ENCODE results near the gene ATP6V1G3.
A peak's percentile ranks its signal among the peaks of the same experiment; 100 is the strongest.
"Not testable (repeated sequence)": the region's sequence is repeated elsewhere in the genome, so short reads cannot be mapped to it uniquely, and the experiment has no call there.

The ATP6V1G3 gene

DNA sequence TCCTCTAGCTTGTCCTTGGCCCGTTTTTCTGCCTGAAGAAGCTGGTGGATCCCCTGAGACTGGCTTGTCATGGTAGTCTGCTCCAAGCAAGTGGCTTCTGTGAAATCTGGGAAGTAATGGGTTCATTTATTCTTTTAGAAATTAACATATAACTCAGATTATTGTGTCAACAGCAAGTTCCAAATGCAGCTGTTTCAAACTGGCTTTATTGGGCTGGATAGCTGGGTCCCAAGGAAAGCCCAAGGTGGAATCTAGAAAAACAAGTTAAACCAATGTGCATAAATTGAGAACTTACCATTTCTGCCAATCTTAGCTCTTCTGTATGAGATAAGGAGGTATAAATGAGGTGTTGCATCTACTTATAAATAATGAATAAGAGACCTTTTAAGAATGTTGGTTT lies at the start of gene ATP6V1G3:
ATP6V1G3 (minus strand) TSS at position 101 of the 400 bp plus-strand sequence; CDS start at position 71, 30 bp downstream.
- no peak for DNase-seq

DNA sequence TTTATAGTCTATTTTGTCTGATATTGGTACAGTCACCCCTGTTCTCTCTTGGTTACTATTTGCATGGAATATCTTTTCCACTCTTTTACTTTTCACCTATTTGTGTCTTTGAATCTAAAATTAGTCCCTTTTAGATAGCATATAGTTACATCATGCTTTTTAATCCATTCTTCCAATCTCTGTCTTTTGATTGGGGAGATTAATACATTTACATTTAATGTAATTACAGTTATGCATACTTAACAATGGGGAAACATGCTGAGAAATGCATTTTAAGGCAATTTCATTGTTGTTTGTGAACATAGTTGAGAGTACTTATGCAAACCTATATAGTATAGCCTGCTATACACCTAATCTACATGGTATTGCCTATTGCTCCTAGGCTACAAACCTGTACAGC lies 48.4 kb upstream of the ATP6V1G3 start:
- no peak for DNase-seq

- DNase-seq = no peak
Measured at GRCh38 chr1:198584163-198584562, 43.7 kb upstream of the ATP6V1G3 start.

- DNase-seq = not testable (repeated sequence)
Measured at GRCh38 chr1:198583209-198583802, 42.8 kb upstream of the ATP6V1G3 start.

DNA sequence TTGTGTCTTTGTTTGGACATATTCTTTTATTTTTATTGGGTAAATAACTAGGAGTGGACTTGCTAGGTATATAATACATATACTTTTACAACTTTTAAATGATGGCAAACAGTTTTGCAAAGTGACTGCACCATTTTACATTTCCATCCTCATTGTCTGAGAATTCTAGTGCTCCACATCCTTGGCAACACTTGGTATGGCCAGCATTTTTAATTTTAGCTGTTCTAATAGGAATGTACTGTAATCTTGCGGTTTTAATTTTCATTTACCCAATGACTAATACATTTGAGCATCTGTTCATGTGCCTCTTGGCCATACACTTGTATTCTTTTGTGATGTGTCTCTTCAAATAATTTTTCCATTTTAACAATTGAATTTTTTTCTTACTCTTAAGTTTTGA lies 37.0 kb upstream of the ATP6V1G3 start:
- no peak for DNase-seq

GRCh38 chr1:198575798-198576641 lies 35.5 kb upstream of the ATP6V1G3 start:
- no peak for DNase-seq

- DNase-seq = no peak
Measured at GRCh38 chr1:198575292-198575691, 34.8 kb upstream of the ATP6V1G3 start.

GRCh38 chr1:198574325-198574724 lies 33.8 kb upstream of the ATP6V1G3 start:
- DNase-seq = no peak

DNA sequence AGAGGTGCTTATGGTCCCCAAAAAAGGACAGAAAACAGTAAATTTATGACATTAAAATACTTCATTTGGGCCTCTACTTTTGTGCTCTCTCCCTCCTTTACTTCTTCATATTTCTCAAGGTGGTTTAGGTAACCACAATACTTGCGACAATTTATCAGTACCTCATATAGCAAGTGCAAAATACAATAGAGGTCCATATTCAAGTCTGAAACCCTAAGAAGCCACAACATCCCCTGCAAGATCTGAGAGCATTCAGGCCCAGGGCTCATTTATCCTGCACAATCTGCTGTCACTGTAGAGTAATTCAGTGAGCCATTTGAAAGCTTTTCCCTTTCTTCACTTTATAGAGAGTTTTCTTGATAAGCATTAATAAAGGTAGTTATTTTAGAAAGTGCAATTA lies 24.2 kb upstream of the ATP6V1G3 start:
- DNase-seq = no peak

DNA sequence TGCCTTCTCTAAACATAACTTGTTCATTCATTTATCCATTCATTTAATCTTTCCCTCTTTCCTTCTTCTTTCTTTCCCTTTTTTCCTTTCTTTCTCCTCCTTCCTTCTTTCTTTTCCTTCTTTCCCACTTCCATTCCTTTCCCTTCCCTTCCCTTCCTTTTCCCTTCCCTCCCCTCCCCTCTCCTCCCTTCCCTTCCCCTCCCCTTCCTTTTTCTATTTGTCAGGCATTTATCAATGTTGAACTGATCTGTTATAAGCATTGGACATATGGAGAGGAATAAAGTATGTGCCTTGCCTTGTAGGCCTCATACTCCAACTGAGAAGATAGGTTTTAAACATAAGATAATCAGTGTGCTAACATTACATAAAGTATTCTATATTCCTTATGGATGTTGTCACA lies 23.7 kb upstream of the ATP6V1G3 start:
- no peak for DNase-seq

- no peak for DNase-seq
Measured at GRCh38 chr1:198563583-198563982, 23.1 kb upstream of the ATP6V1G3 start.

DNA sequence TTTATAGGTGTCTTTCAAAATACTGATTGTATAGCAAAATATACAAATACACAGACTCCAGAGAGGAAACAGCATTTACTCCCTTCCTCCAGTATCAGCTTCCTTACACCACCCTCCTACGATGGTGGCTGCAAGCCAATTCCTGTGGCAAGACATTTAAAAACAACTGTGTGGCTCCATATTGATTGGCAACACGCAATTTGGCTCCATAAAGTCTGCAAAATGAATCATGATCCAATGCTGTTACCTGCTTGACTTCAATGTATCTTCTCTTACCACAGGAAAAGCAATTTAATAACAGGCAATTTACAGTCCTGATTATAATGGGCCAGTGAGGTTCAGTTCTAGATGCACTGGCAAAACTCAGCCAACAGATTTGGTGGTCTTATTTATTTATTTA lies 19.7 kb upstream of the ATP6V1G3 start:
- peak; percentile 74 to 91 for DNase-seq

DNA sequence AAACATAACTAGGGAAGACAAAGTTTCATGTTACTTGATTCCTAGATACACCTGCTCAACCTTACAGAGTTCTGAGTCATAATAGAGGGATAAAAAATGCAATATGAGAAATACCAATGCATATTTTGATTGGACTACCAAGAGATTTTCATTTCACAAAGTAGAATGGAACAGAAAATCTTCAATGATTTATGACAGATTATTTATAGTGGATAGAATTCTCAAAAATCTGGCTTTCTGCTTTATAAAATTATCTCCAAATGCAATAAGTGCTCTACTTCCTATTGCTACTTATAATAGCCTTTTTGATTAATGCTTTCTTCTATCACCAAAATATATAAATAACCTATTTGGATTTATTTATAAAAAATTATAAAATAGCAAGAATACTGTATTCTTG lies 18.9 kb upstream of the ATP6V1G3 start:
- no peak for DNase-seq

DNA sequence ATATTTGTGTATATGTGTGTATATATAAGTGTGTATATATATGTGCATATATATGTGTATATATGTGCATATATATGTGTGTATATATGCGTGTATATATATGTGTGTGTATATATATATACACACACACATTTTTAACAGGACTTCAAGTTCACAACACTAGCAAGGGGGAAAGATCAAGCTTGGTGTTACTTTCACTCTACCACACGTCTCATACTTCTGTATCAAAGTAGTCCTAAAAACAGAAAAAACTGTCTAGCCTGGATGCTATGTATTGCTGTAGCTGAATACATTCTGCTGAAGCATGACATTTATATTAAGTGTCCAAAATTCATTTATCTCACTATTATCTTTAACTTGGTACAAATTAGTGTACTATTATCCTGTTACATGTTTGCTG lies 17.9 kb upstream of the ATP6V1G3 start:
- DNase-seq = no peak

GRCh38 chr1:198556971-198557370 lies 16.5 kb upstream of the ATP6V1G3 start:
- DNase-seq = no peak

GRCh38 chr1:198552668-198553416 lies 12.4 kb upstream of the ATP6V1G3 start:
- DNase-seq = no peak

- DNase-seq = no peak
Measured at GRCh38 chr1:198550941-198551524, 10.6 kb upstream of the ATP6V1G3 start.

GRCh38 chr1:198549866-198550265 lies 9.4 kb upstream of the ATP6V1G3 start:
- DNase-seq = no peak

GRCh38 chr1:198548890-198549289 lies 8.4 kb upstream of the ATP6V1G3 start:
- no peak for DNase-seq

DNA sequence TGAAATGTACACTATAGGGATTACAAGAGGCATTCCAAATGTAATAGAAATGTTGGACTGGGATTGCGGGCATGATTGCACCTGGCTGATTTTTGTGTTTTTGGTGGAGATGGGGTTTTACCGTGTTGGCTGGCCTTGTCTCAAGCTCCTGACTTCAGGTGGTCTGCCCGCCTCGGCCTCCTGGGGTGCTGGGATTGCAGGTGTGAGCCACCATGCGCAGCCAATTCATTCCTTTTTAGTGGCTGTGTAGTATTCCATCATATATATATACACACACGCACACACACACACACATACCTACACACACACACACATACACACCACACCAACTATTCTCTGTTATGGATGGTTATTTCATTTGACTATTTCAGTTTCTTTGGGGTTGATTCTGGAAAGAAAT lies 4.7 kb upstream of the ATP6V1G3 start:
- DNase-seq = no peak

- DNase-seq = no peak
Measured at GRCh38 chr1:198544265-198544664, 3.8 kb upstream of the ATP6V1G3 start.

DNA sequence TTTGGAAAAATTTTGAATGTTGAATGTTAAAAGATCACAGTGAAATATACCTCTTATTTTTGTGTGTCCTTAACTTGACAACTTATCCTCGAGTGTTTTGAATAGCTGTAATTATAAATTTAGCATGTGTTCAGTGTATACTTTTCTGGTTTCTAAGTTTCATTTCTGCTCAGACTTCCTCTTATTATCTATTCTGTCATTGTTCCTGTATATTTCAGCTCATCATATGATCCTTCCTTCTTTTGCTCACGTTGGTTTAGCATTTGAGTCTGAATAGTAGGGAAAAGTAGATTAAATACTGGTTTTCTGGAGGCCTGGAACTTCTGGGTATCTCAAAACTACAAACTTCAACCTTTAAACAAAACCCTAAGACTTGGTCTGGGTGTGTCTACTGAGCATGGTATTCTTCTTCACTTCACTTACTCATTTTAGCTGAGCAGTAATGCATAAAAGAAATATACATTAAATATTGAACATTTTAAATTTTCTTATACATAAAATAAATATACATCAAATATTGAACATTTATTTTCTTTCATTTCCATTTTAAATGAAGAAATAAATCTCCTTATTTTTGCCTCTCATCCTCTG lies 3.3 kb upstream of the ATP6V1G3 start:
- no peak for DNase-seq

DNA sequence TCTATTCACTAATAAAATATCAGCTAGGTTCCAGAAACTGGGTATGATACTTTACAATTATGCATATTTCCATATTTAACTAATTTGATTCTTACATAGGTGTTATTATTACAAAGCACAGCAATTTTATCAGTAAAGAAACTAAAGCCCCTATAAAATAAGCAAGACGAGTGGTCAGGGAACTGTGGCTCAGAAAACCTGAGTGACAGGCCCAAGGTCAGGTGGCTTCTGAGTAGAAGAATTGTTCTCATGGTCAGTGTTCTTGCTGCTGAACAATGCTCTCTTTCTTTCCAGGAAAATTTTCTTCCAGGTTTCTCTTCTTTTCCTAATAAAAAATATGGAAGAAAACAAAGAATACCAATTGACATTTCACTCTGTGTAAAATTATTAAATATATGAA lies 2.2 kb upstream of the ATP6V1G3 start:
- DNase-seq = no peak

All from NCI-H2081 (cell line).